ENCODE measurements around the gene CFAP298. TPM values are rescaled to one million over a fixed set of nuclear protein-coding genes. Genes with fewer than 3 reads are reported as not detected.

CFAP298 gene
- total RNA-seq, 1 experiment from 2014 or later = 96.0 TPM

DNA sequence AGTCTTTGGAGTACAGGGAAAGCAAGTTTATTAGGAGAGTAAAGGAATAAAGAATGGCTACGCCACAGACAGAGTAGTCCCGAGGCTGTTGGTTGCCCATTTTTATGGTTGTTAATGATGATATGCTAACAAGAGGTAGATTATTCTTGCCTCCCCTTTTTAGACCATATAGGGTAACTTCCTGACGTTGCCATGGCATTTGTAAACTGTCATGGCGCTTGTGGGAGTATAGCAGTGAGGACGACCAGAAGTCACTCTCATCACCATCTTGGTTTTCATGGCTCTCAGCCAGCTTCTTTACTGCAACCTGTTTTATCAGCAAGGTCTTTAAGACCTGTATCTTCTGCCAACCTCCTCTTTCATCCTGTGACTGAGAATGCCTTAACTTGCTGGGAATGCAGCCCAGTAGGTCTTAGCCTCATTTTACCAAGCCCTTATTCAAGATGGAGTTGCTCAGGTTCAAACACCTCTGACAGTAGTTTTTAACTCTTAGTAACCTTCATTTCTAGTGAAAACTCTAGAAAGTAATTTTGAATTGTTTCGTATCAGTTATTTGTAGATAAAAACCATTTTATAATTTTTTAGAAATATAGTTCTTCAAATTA lies 53.1 kb downstream of the CFAP298 start:
- CTCF ChIA-PET = no interaction called here

DNA sequence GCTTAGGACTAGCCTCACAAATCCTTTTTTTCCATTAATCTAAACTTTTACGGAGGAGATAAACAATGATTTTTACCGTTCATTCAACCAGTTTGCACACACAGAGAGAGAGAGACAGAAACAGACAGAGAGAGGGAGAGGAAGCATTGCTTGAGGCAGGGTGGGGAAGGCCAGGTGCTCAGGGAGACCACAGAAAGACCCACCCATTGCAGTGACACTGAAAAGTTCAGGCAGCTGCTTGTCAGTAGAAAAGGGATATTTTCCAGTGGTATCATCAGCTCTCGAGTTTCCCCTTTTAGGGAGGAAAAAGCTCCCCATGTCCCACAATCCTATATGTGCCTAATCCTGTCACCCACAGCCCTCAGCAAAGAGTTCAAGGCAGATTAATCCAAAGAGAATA lies 54.1 kb downstream of the CFAP298 start:
- no peaks in the 10 kb centered on the region for H3K4me1 ChIP-seq (ENCODE audit: insufficient read depth, low read length)
- TF ChIP-seq EZH2phosphoT487 (IDR thresholded peaks at IDR 0.05; ENCODE audit: borderline replicate concordance, low read length) (no peak), EZH2 (IDR thresholded peaks at IDR 0.05; ENCODE audit: low read length, unreplicated experiment) (no peak)
- TF ChIP-seq, protein P1, sequence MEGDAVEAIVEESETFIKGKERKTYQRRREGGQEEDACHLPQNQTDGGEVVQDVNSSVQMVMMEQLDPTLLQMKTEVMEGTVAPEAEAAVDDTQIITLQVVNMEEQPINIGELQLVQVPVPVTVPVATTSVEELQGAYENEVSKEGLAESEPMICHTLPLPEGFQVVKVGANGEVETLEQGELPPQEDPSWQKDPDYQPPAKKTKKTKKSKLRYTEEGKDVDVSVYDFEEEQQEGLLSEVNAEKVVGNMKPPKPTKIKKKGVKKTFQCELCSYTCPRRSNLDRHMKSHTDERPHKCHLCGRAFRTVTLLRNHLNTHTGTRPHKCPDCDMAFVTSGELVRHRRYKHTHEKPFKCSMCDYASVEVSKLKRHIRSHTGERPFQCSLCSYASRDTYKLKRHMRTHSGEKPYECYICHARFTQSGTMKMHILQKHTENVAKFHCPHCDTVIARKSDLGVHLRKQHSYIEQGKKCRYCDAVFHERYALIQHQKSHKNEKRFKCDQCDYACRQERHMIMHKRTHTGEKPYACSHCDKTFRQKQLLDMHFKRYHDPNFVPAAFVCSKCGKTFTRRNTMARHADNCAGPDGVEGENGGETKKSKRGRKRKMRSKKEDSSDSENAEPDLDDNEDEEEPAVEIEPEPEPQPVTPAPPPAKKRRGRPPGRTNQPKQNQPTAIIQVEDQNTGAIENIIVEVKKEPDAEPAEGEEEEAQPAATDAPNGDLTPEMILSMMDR (conservative IDR thresholded peaks at IDR 0.05; ENCODE audit: low read depth, low read length) = no peak
- H3K9me3 ChIP-seq (ENCODE audit: low read length) = no peaks in the 10 kb centered on the region
- no peak for ATAC-seq
- H3K27me3 ChIP-seq (ENCODE audit: low read length) = no peaks in the 10 kb centered on the region
- H3K36me3 ChIP-seq (ENCODE audit: low read depth, low read length) = no peaks in the 10 kb centered on the region
- no peaks in the 10 kb centered on the region for H3K79me2 ChIP-seq (ENCODE audit: low read length)
- H3K4me3 ChIP-seq (ENCODE audit: low read length) = no peak overlapping the region
- intact Hi-C loops (cut with micrococcal nuclease) = no loop called here
- ChIA-PET POLR2A (ENCODE audit: unreplicated experiment) (no interaction called here), CTCF (no interaction called here)
- H4K20me1 ChIP-seq (ENCODE audit: low read length) = no peaks in the 10 kb centered on the region
- no peaks in the 10 kb centered on the region for H3F3A ChIP-seq (ENCODE audit: low read length, unreplicated experiment)
- H3K9me2 ChIP-seq (replicated peaks; ENCODE audit: low read length) = no peaks in the 10 kb centered on the region
- no peak overlapping the region for H3K9ac ChIP-seq (ENCODE audit: low read length)
- H3K27ac ChIP-seq (ENCODE audit: low read length) = no peak overlapping the region
- BruUV-seq (replicated peaks) = no TSS peak
- H3K4me2 ChIP-seq (ENCODE audit: low read length) = no peak overlapping the region
- H2AFZ ChIP-seq (ENCODE audit: low read length) = no peak overlapping the region
- no peak for DNase-seq

More for the DNA sequence above, 53.1 kb downstream of the CFAP298 start:
- Histone ChIP-seq H3F3A (ENCODE audit: low read length, unreplicated experiment) (no peaks in the 10 kb centered on the region), H3K36me3 (ENCODE audit: low read depth, low read length) (no peaks in the 10 kb centered on the region), H4K20me1 (ENCODE audit: low read length) (no peaks in the 10 kb centered on the region), H3K27me3 (ENCODE audit: low read length) (no peaks in the 10 kb centered on the region), H3K4me3 (ENCODE audit: low read length) (no peak overlapping the region), H2AFZ (ENCODE audit: low read length) (no peak overlapping the region), H3K27ac (ENCODE audit: low read length) (no peak overlapping the region), H3K9me3 (ENCODE audit: low read length) (no peaks in the 10 kb centered on the region), H3K4me2 (ENCODE audit: low read length) (no peak overlapping the region), H3K9ac (ENCODE audit: low read length) (no peak overlapping the region), H3K9me2 (replicated peaks; ENCODE audit: low read length) (no peaks in the 10 kb centered on the region), H3K79me2 (ENCODE audit: low read length) (no peaks in the 10 kb centered on the region), H3K4me1 (ENCODE audit: insufficient read depth, low read length) (no peaks in the 10 kb centered on the region)
- DNase-seq (no peak), ATAC-seq (no peak)
- POLR2A ChIA-PET (ENCODE audit: unreplicated experiment) = no interaction called here
- intact Hi-C loops (cut with micrococcal nuclease) = no loop called here
- TF ChIP-seq, protein P1 (conservative IDR thresholded peaks at IDR 0.05; ENCODE audit: low read depth, low read length) = no peak
- TF ChIP-seq EZH2 (IDR thresholded peaks at IDR 0.05; ENCODE audit: low read length, unreplicated experiment) (no peak), EZH2phosphoT487 (IDR thresholded peaks at IDR 0.05; ENCODE audit: borderline replicate concordance, low read length) (no peak)
- BruUV-seq (replicated peaks) = no TSS peak

GRCh38 chr21:32554832-32555638 lies 57.1 kb downstream of the CFAP298 start:
- H4K20me1 ChIP-seq (ENCODE audit: low read length) = no peaks in the 10 kb centered on the region
- H3K79me2 ChIP-seq (ENCODE audit: low read length) = no peaks in the 10 kb centered on the region
- BruUV-seq (replicated peaks) = no TSS peak
- DNase-seq = no peak
- no peak for ATAC-seq
- CTCF ChIA-PET = no interaction called here
- TF ChIP-seq EZH2phosphoT487 (IDR thresholded peaks at IDR 0.05; ENCODE audit: borderline replicate concordance, low read length) (no peak), EZH2 (IDR thresholded peaks at IDR 0.05; ENCODE audit: low read length, unreplicated experiment) (no peak)
- TF ChIP-seq, protein P1 (conservative IDR thresholded peaks at IDR 0.05; ENCODE audit: low read depth, low read length) = no peak
- no peak overlapping the region for H2AFZ ChIP-seq (ENCODE audit: low read length)
- H3K4me1 ChIP-seq (ENCODE audit: insufficient read depth, low read length) = no peaks in the 10 kb centered on the region
- H3K27me3 ChIP-seq (ENCODE audit: low read length) = no peaks in the 10 kb centered on the region
- no peak overlapping the region for H3K9ac ChIP-seq (ENCODE audit: low read length)
- no peaks in the 10 kb centered on the region for H3K9me3 ChIP-seq (ENCODE audit: low read length)
- H3K36me3 ChIP-seq (ENCODE audit: low read depth, low read length) = no peaks in the 10 kb centered on the region
- no peak overlapping the region for H3K4me3 ChIP-seq (ENCODE audit: low read length)
- intact Hi-C loops (cut with micrococcal nuclease) = no loop called here
- no peak overlapping the region for H3K4me2 ChIP-seq (ENCODE audit: low read length)
- H3K27ac ChIP-seq (ENCODE audit: low read length) = no peak overlapping the region
- H3F3A ChIP-seq (ENCODE audit: low read length, unreplicated experiment) = no peaks in the 10 kb centered on the region
- no peaks in the 10 kb centered on the region for H3K9me2 ChIP-seq (replicated peaks; ENCODE audit: low read length)
- POLR2A ChIA-PET (ENCODE audit: unreplicated experiment) = no interaction called here

Measured in PC-3 (cell line).